Gastroesophageal sphincter (tissue), 3 donors: Measurements from ENCODE around the gene CYP4F11.

Experiments used
- CTCF ChIP-seq, 4 experiments: fragments of 200-600 bp in 2 of 4; fragments of 450-650 bp in 2 of 4; sonication (generic) in 1 of 4; IDR thresholded peaks; one replicate each; pipeline ENCODE4 v1.5.1; 2017 to 2019; ENCODE audit warnings: antibody characterized with exemption in 4 of 4, mild to moderate bottlenecking in 2 of 4, moderate library complexity in 2 of 4
- POLR2AphosphoS5 ChIP-seq: sonication (generic); formaldehyde crosslinking; IDR thresholded peaks from one replicate; pipeline ENCODE4 v1.6.1; 2017; ENCODE audit warnings: antibody characterized with exemption

- TF ChIP-seq CTCF (IDR thresholded peaks at IDR 0.05), result no peak
- no peak for TF ChIP-seq POLR2AphosphoS5
These were observed 42.3 kb downstream of the CYP4F11 start for GRCh38 chr19:15892012-15892411.
